Measurements from ENCODE around the gene AHRR. TPM values are rescaled to one million over a fixed set of nuclear protein-coding genes. Genes with fewer than 3 reads are reported as not detected.
A peak's percentile ranks its signal among the peaks of the same experiment; 100 is the strongest.

Gene AHRR
- total RNA-seq, 1 donor from 2014 or later, result 2.6 TPM

GRCh38 chr5:317086-317811, 4.3 kb upstream of the AHRR start:
- peak; percentile 81 for TF ChIP-seq CTCF (IDR thresholded peaks at IDR 0.05; ENCODE audit: insufficient read depth, low read length, poor library complexity, severe bottlenecking)

GRCh38 chr5:318341-318897, 3.1 kb upstream of the AHRR start:
- H3K27me3 ChIP-seq (ENCODE audit: control insufficient read depth, insufficient read depth, low read length), result peaks cover 42% of the 10 kb centered on the region
- no peaks in the 10 kb centered on the region for H3K36me3 ChIP-seq (ENCODE audit: control insufficient read depth, insufficient read depth, low read length)
- H3K4me3 ChIP-seq (ENCODE audit: low read depth, low read length), result no peak overlapping the region
- peak; percentile 63 for DNase-seq (ENCODE audit: low read depth)
- no peak for TF ChIP-seq CTCF (IDR thresholded peaks at IDR 0.05; ENCODE audit: insufficient read depth, low read length, poor library complexity, severe bottlenecking)

More at GRCh38 chr5:317086-317811, 4.3 kb upstream of the AHRR start:
- Histone ChIP-seq H3K4me3 (ENCODE audit: low read depth, low read length) (no peak overlapping the region), H3K36me3 (ENCODE audit: control insufficient read depth, insufficient read depth, low read length) (no peaks in the 10 kb centered on the region), H3K27me3 (ENCODE audit: control insufficient read depth, insufficient read depth, low read length) (peaks cover 32% of the 10 kb centered on the region)
- DNase-seq (ENCODE audit: low read depth), result no peak

- Histone ChIP-seq H3K4me3 (ENCODE audit: low read depth, low read length) (no peak overlapping the region), H3K27me3 (ENCODE audit: control insufficient read depth, insufficient read depth, low read length) (peaks cover 46% of the 10 kb centered on the region), H3K36me3 (ENCODE audit: control insufficient read depth, insufficient read depth, low read length) (no peaks in the 10 kb centered on the region)
- no peak for TF ChIP-seq CTCF (IDR thresholded peaks at IDR 0.05; ENCODE audit: insufficient read depth, low read length, poor library complexity, severe bottlenecking)
- DNase-seq (ENCODE audit: low read depth), result no peak
These were observed 2.4 kb upstream of the AHRR start for GRCh38 chr5:318931-319601.

GRCh38 chr5:320524-321229, 837 bp upstream of the AHRR start:
- Histone ChIP-seq H3K27me3 (ENCODE audit: control insufficient read depth, insufficient read depth, low read length) (peaks cover 46% of the 10 kb centered on the region), H3K36me3 (ENCODE audit: control insufficient read depth, insufficient read depth, low read length) (no peaks in the 10 kb centered on the region), H3K4me3 (ENCODE audit: low read depth, low read length) (peak overlapping the region; percentile 37)
- no peak for TF ChIP-seq CTCF (IDR thresholded peaks at IDR 0.05; ENCODE audit: insufficient read depth, low read length, poor library complexity, severe bottlenecking)
- DNase-seq (ENCODE audit: low read depth), result no peak

GRCh38 chr5:321726-322251, 275 bp downstream of the AHRR start:
- DNase-seq (ENCODE audit: low read depth), result no peak
- peak overlapping the region; percentile 29 for H3K4me3 ChIP-seq (ENCODE audit: low read depth, low read length)
- no peak for TF ChIP-seq CTCF (IDR thresholded peaks at IDR 0.05; ENCODE audit: insufficient read depth, low read length, poor library complexity, severe bottlenecking)
- peaks cover 46% of the 10 kb centered on the region for H3K27me3 ChIP-seq (ENCODE audit: control insufficient read depth, insufficient read depth, low read length)
- no peaks in the 10 kb centered on the region for H3K36me3 ChIP-seq (ENCODE audit: control insufficient read depth, insufficient read depth, low read length)
